Left ventricle myocardium inferior (tissue), 1 donor: Measurements from ENCODE around the gene TFEB. TPM values are rescaled to one million over a fixed set of nuclear protein-coding genes. Genes with fewer than 3 reads are reported as not detected.

Experiments used
- DNase-seq: peaks from one replicate; pipeline ENCODE4 v3.0.0-alpha.2; 2020
- H3K27ac ChIP-seq: fragments of 200-600 bp; replicated peaks from 2 replicates; pipeline ENCODE4 v1.8.0; 2021
- H3K27me3 ChIP-seq: fragments of 200-600 bp; 2 replicates; pipeline ENCODE4 v1.8.0; 2021; ENCODE audit warnings: low read depth
- H3K36me3 ChIP-seq: fragments of 200-600 bp; 2 replicates; pipeline ENCODE4 v1.8.0; 2021
- H3K4me1 ChIP-seq: fragments of 200-600 bp; 2 replicates; pipeline ENCODE4 v1.8.0; 2021
- H3K4me3 ChIP-seq: fragments of 200-600 bp; 2 replicates; pipeline ENCODE4 v1.8.0; 2021; ENCODE audit warnings: mild to moderate bottlenecking, moderate library complexity
- H3K9me3 ChIP-seq: fragments of 200-600 bp; replicated peaks from 2 replicates; pipeline ENCODE4 v1.8.0; 2021
- intact Hi-C: fragments of 100-400 bp; cut with micrococcal nuclease; formaldehyde crosslinking; loops from one replicate; pipeline ENCODE4 v1.11.0; 2022
- total RNA-seq: library from RNA; stranded (reverse); fragmentation: NEBNext Ultra II Directional; extraction: Animal tissue kit (Norgen Biotek cat#: 25700); gene quantifications from one replicate; pipeline ENCODE4 v1.2.1, GENCODE V29; 2021
- TF ChIP-seq, protein P1 (sequence below): fragments of 200-600 bp; IDR thresholded peaks from 2 replicates; pipeline ENCODE4 v1.8.0; 2021; ENCODE audit warnings: antibody characterized with exemption, mild to moderate bottlenecking, borderline replicate concordance
- donor health status: DM: no; HTN: yes; CAD: no; lungs with severe emphysema.

Gene TFEB
- total RNA-seq, 1 donor from 2014 or later: 39.9 TPM

DNA sequence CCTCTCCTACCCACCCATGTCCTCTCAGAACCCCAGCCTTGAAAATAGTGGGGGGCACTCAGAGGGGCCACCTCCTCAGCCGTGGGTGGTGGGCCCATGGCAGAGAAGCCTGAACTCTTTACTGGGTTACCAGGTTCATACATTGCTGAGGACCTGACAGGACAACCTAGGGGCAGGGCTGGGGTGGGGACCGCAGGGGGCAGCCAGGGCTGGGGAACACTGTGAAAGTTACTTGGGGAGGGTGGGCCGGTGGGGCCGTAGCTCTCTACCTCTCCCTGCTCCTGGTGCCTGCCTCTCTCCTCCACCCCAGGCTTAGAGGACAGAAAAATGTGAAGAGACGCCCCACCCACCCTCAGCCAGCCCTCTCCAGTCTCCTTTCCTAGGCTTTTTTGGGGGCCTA lies 81.7 kb downstream of the TFEB start:
- DNase-seq: no peak
- H3K4me3 ChIP-seq: no peak overlapping the region
- H3K27ac ChIP-seq: no peak overlapping the region
- H3K9me3 ChIP-seq: no peaks in the 10 kb centered on the region
- intact Hi-C loops: no loop called here
- TF ChIP-seq, protein P1, sequence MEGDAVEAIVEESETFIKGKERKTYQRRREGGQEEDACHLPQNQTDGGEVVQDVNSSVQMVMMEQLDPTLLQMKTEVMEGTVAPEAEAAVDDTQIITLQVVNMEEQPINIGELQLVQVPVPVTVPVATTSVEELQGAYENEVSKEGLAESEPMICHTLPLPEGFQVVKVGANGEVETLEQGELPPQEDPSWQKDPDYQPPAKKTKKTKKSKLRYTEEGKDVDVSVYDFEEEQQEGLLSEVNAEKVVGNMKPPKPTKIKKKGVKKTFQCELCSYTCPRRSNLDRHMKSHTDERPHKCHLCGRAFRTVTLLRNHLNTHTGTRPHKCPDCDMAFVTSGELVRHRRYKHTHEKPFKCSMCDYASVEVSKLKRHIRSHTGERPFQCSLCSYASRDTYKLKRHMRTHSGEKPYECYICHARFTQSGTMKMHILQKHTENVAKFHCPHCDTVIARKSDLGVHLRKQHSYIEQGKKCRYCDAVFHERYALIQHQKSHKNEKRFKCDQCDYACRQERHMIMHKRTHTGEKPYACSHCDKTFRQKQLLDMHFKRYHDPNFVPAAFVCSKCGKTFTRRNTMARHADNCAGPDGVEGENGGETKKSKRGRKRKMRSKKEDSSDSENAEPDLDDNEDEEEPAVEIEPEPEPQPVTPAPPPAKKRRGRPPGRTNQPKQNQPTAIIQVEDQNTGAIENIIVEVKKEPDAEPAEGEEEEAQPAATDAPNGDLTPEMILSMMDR: no peak
- H3K27me3 ChIP-seq: peaks cover 21% of the 10 kb centered on the region
- no peaks in the 10 kb centered on the region for H3K36me3 ChIP-seq
- H3K4me1 ChIP-seq: peaks cover 11% of the 10 kb centered on the region

DNA sequence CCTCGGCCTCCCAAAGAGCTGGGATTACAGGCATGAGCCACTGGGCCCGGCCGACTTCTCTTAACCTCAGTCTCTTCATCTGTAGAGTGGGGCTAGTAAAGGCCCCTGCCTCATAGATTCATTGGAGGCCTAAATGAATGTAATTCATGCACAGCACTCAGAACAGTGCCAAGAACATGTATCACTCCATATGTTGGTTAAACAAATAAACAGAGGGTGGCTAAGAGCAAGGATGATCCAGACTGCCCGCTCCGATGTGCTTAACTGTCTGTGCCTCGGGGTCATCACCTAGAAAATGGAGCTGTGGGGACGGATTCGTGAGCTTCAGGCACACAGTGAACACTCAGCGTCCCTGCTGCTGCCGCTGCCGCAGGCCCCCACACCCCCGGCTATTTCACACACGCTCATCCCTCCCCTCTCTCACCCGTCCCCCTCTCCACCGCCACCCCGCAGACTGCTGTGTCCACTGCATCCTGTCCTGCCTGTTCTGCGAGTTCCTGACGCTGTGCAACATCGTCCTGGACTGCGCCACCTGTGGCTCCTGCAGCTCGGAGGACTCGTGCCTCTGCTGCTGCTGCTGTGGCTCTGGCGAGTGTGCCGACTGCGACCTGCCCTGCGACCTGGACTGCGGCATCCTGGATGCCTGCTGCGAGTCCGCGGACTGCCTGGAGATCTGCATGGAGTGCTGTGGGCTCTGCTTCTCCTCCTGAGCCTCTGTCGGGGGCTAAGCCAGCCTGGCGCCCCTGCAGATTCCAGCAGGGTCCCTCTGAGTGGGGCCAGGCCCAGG lies 82.3 kb downstream of the TFEB start:
- Histone ChIP-seq H3K4me1 (peaks cover 11% of the 10 kb centered on the region), H3K4me3 (no peak overlapping the region), H3K9me3 (no peaks in the 10 kb centered on the region), H3K36me3 (no peaks in the 10 kb centered on the region), H3K27me3 (peaks cover 21% of the 10 kb centered on the region), H3K27ac (no peak overlapping the region)
- DNase-seq: no peak
- TF ChIP-seq, protein P1: no peak
- intact Hi-C loops: no loop called here

DNA sequence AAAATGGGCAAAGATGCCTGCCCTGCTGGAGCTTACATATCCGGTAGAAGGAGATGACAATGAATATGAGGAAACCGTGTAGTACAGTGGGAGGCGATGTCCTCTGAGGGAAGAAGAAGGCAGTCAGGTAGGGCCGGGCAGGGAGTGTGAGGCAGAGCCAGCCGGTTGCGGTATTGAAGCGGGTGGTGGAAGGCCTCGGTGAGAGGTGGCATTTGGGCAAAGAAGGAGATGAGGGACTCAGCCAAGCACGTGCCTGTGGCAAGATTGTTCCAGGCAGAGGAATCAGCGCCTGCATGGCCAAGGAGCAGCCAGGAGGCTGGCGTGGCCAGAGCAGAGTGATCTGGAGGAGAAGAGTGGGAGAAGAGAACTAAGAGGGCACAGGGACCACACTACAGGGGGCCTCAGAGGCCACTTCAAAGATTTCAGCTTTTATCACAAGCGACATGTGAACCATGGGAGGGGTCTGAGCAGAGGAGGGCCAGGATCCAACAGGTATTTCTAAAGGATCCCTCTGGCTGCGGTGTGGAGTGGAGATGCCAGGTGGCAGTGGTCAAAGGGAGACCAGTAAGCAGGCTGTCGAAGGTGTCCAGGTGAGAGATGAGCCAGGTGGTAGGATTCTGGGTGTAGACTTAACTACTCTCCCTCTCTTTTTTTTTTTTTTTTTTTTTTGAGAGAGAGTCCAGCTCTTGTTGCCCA lies 83.3 kb downstream of the TFEB start:
- TF ChIP-seq, protein P1: no peak
- no peak for DNase-seq
- no peak overlapping the region for H3K4me3 ChIP-seq
- no peaks in the 10 kb centered on the region for H3K36me3 ChIP-seq
- H3K27me3 ChIP-seq: peaks cover 25% of the 10 kb centered on the region
- intact Hi-C loops: no loop called here
- no peaks in the 10 kb centered on the region for H3K9me3 ChIP-seq
- H3K27ac ChIP-seq: no peak overlapping the region
- peaks cover 11% of the 10 kb centered on the region for H3K4me1 ChIP-seq

DNA sequence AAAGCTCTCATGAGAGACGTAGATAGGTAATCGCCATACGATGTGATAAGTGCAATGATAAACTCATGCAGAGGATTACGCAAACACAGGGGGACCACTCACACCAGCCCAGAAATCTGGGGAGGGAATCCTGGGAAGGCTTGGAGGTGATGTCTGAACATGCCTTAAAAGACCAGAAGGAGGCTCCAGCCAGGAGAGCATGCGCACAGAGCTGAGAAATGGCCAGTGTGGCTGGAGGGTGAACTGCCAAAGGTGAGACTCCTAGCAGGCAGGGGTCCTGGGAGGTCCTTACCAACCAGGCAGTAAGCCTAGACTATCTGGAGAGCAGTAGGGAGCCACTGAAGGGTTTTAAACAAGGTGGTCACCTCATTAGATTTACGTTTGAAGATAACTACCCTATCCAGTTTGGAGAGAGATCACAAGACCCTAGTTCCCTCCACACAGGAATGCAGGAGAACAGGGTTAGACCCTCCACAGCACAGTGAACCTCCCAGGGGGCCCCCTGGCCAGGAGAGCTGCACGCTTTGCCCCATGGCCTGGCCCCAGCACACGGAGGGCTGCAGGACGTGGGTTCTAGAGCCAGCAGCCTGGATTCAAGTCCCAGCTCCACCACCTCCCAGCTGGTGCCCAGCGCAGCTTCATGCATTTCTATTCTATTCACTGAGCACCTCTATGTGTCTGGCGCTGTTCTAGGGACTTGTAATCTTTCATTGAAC lies 84.0 kb downstream of the TFEB start:
- Histone ChIP-seq H3K36me3 (no peaks in the 10 kb centered on the region), H3K27me3 (peaks cover 32% of the 10 kb centered on the region), H3K4me1 (peaks cover 7% of the 10 kb centered on the region), H3K4me3 (no peak overlapping the region), H3K27ac (no peak overlapping the region), H3K9me3 (no peaks in the 10 kb centered on the region)
- TF ChIP-seq, protein P1: no peak
- intact Hi-C loops: no loop called here
- no peak for DNase-seq

DNA sequence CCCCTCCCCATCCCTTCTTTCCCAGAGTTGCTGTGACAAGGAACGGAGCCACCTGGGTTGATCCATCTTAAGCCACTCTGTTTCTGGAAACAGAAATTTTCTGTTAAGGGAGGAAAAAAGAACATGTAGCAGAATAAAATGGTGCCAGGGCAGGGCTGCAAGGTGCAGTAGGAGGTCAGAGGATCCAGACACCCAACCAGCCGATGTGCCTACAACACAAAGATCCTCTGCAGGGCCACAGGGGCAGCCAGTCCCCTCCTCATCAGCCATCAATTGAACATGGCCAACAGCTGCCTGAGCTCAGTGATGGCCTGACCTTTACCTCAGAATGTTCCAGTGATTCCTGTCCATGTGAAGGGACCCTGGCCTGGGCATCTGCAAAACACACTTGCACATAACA lies 85.3 kb downstream of the TFEB start:
- Histone ChIP-seq H3K4me1 (no peaks in the 10 kb centered on the region), H3K9me3 (no peaks in the 10 kb centered on the region), H3K4me3 (no peak overlapping the region), H3K36me3 (no peaks in the 10 kb centered on the region), H3K27ac (no peak overlapping the region), H3K27me3 (peaks cover 36% of the 10 kb centered on the region)
- DNase-seq: no peak
- intact Hi-C loops: no loop called here
- TF ChIP-seq, protein P1: no peak
